Measurements from ENCODE around the gene CABS1.

The CABS1 gene

DNA sequence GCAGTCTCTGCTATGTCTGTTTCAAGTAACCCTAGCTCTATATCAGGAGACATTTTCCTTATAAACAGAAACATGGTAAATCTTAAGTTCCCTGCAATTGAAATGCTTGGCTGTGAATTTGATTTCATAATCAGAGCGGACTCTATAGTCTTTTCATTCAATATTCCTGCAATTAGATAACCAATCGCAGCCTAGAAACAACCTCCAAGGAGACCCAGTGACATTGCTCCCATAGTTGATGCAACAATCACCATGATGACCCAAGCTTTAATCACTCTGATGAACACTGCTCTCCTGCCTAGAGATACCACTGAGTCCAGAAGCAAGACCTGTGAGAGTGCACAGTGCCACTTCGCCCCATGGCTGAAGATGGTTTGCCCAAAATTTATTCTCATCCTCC, at the start of gene CABS1:
Gene CABS1, plus strand, starts transcription at position 301 of the 400 bp plus-strand sequence. Its CDS starts 59 bp downstream, at position 360.
- DNase-seq (ENCODE audit: extremely low spot score, insufficient read length, low read depth), result no peak
- no peak for FAIRE-seq

DNA sequence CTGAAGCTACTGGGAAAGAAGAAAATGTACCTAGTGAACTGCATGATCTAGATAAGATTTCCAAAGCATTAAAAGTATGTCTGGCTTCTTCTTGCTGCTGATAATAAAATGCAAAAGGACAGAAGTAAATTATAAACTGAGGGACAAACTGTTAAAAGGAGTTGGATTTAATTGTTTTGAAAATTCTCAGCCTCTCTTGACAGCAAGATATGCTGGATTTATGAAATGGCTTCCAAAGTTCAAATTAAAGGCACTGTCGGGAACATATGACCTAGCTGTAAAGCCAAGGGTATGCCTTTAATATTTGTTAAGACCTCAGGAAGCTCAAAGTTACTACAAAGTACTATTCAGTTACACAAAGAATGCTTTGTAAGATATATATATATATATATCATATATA, 46.1 kb upstream of the CABS1 start:
- DNase-seq (ENCODE audit: extremely low spot score, insufficient read length, low read depth), result no peak
- no peak for FAIRE-seq

DNA sequence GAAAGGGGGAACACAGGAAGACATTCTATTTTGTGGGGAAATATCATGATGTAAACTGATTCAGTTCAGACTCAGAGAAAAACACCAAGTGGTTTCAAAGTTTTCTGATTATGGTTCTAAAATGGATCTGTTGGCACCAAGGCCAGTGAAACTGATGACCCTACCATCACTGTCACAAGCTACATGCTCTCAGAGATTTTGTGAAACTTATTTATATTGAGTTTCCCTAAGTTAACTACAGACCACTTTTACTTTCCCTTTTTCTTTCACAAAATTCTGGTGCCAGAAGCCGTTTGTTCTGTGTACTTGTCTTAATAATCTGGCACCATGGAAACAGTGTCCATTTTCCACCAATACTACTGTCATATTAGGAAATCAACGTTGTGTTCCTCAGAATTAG, 43.4 kb upstream of the CABS1 start:
- no peak for DNase-seq (ENCODE audit: extremely low spot score, insufficient read length, low read depth)
- no peak for FAIRE-seq

DNA sequence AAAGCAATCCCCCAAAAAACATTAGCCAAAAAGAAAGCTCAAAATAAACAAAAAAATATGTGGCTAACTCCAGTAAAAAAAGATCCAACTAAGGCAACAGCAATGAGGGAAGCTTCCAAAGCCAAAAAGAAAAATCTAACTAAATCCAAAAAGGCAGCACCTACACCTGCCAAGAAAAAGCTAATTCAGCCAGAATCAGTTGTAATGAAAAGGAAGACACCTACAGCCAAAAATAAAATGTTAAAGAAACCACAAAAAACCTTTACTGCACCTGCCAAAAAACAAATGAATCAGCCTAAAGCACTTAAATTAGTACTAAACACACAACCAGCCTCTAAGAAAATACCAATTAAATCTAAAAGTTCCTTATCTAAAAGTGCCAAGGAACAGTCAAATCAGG, 37.2 kb upstream of the CABS1 start:
- no peak for DNase-seq (ENCODE audit: extremely low spot score, insufficient read length, low read depth)
- no peak for FAIRE-seq

DNA sequence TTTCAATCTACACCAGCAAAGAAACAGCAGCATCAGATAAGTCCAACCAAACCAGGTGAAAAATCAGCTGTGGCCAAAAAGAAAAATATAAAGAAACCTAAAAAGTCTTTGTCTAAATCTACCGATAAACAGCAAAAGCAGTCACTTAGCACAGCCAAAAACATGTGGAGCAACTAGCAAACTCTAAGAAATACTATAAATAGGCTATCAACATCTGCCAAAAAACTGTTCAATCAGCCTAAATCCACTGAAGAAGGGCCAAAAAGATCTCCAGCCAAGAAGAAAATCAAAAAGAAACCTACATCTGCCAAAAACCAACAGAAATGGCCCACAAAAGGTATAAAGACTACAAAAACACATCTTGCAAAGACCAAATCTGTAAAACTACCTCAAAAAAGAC, 36.7 kb upstream of the CABS1 start:
- FAIRE-seq, result no peak
- DNase-seq (ENCODE audit: extremely low spot score, insufficient read length, low read depth), result no peak

DNA sequence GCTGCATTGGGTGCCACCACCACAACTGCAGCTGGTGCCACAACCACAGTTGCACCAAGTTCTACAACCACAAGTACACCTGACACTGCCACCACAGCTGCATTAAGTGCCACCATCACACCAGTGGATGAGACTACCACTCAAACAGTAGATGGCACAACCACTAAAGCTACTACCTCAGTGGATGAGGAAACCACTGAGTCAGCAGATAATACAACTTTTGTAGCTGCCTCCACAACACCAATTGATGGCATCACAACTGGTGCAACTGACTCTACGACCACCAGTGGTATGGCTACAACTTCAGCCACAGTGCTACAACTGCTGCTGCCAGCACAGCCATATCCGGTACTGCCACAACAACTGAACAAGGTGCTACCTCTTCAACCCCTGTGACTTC, 35.1 kb upstream of the CABS1 start:
- FAIRE-seq (no peak), DNase-seq (ENCODE audit: extremely low spot score, insufficient read length, low read depth) (no peak)

DNA sequence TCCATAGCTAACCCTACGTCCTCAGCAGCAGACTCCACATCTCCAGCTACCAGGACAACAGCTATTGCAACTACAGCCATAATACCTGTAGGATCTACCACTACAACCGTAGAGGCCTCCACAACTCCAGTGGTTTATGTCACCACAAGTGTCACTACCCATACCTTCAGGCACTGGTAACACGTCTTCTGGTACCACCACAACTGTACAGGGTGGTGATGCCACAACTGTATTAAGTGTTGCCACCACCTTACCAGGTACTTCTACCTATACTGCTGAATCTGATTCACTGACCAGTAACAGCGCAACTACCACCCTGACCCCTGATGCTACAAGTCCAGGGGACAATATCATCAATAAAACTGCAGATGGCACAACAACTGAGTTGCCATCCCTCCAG, 34.6 kb upstream of the CABS1 start:
- DNase-seq (ENCODE audit: extremely low spot score, insufficient read length, low read depth), result no peak
- FAIRE-seq, result no peak

DNA sequence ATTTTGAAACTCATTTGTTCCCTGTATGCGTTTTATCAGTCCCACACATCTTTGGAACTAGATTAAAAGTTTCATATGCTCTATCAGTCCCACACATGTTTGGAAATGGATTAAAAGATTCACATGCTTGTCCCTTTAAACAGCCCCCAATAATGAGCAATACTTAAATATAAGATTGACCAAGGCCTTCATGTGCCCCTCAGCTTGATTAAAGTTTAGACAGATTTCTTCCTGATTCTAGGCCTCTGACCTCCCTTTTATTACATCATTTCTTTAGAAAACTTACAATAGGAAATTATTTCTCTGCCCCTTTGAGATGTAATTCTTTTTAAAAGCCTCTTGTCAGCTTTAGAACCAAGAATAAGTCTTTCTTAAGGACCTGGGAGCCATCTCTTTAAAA, 31.7 kb upstream of the CABS1 start:
- no peak for FAIRE-seq

DNA sequence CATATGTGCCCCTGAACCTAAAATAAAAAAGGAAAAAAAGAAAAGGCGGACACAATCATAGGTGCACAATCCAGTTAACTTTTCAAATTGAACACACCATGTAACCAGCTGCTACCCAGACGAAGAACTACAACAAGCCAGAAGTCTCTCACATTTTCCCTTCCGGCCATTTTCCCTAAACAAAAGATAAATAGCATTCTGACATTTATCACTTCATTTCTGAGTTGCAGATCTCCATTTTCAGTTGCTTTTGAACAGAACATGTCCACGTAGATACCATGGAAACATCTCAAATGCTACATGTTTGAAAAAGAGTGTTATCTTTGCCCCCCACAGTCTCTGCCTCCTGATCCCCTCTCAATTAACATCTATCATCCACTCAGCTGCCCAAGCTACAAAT, 29.2 kb upstream of the CABS1 start:
- FAIRE-seq (no peak), DNase-seq (ENCODE audit: extremely low spot score, insufficient read length, low read depth) (no peak)

More for the DNA sequence above, 31.7 kb upstream of the CABS1 start:
- no peak for DNase-seq (ENCODE audit: extremely low spot score, insufficient read length, low read depth)

DNA sequence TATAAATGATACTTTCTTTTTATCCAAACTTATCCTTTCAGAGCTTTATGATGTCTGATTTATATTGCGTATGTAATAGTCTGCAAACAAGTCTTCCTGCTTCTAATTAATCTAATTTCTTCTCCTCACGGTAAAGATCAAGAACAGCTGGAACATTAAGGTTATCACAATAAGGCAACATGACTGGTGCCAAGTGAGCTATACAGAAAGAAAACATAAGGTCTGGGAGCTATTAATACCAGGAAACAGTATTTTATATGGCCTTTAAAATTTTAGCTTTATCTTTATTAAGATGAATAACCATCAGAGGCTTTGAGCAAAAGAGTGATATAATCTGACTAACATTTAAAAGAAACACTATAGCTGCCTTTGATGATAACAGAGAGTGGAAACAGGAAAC, 28.7 kb upstream of the CABS1 start:
- DNase-seq (ENCODE audit: extremely low spot score, insufficient read length, low read depth), result no peak
- no peak for FAIRE-seq

DNA sequence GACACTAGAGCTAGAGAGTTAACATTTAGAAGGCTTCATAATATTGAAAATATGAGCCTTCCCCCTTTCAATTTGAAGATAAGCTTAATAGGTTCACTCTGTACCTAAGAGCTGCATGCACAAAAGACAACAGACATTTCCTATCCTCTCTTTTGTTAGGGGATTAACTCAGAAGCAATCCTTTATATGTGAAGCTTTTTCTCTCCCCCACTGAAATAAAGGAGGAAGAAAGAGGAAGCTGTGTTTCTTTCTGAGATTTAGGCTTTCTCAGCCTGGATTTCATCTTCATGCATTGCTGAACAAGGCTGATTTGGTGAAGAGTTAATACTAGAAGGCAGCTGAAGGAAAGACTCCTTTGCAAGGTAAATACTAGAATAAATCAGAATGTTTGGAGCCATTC, 21.0 kb upstream of the CABS1 start:
- DNase-seq (ENCODE audit: extremely low spot score, insufficient read length, low read depth) (no peak), FAIRE-seq (no peak)

DNA sequence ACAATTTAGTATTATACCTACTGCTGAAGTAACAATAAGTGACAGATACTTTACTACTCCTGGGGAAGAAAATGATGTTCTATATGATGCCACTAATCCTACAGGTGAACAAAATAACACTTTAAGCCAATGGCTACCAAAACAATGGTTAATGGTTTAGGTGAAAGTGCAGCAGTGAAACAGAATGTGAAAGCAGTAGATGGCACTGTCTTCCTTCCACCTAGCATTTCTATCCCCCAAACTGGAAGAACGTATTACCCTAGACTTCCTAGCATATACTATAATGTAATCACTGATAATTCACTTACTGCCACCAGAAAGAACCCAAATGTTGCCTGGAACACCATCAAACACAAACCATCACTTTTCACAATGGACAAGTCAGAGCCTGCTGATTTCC, 18.9 kb upstream of the CABS1 start:
- DNase-seq (ENCODE audit: extremely low spot score, insufficient read length, low read depth) (no peak), FAIRE-seq (peak; percentile 18)

DNA sequence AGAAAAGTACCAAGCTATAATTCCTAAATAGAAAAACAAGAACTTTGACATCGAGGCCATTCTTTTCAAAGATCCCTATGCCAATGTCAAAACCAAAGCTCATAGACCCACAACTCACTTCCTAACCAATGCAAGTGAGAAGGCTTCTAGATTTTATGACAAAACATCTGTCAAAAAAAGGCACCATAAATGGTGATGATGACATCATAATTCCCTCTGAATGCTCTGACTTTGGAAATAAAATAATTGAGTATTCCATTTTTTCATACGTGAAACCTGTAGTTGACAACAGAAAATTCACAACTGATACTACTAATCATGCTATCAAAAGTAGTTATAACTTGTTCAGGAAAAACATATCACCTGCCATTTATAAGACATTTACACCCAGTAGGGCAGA, 8.7 kb upstream of the CABS1 start:
- DNase-seq (ENCODE audit: extremely low spot score, insufficient read length, low read depth), result no peak
- FAIRE-seq, result no peak

DNA sequence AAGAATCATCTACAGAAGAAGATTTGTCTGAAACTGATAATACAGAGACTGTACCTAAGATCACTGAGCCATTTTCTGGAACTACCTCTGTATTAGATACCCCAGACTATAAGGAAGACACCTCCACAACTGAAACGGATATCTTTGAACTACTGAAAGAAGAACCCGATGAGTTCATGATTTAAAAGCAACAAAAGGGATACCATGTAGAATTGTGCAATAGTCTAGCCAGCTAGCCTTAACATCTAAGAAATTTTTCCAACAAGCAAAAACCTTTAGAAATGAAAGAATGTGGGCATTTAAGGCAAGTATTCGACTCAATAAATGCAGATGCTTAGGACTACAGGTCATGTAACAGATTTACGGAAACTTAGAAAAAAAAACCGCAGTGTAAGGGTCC, 1.3 kb downstream of the CABS1 start:
- DNase-seq (ENCODE audit: extremely low spot score, insufficient read length, low read depth), result no peak
- FAIRE-seq, result no peak

DNA sequence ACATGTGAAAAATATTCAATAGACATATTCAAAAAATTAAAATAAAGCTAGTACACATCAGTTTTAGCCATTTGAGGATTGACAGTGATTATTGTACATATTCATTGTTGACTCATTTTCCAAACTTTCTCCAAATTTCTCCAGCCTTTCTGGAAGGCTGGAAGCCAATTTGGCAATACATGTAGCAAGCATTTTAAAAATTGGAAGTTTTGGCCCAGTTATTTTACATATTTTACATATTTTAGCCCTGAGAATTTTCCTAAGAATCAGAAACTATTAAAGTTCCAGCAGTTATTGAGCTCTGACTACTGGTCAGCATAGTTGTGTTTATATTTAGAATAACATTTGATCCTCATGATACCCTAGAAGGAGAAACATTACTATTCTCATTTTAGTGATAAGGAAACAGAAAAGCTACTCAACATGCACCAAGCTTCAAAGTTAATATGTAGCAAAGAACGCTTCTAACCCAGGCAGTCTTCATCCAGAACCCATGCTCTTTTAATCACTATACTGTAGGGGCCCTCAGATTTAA, 3.2 kb downstream of the CABS1 start:
- no peak for DNase-seq (ENCODE audit: extremely low spot score, insufficient read length, low read depth)
- FAIRE-seq, result no peak

DNA sequence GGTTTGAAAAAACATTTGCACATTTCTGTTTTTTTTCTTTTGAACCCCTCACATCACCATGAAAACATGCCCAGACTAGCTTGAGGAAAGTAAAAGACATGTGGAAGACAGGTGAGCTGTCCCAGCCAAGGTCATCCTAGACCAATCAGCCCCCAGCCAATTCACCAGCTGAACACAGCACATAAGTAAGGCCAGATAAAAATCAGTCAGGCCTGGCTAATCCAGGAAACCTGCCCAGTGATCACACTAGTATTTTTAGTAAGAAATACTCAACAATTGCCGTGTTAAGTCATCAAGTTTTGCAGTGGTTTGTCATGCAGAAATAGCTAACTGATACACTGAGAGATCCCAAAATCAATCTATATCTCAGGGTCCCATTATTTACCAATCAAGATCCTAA, 21.4 kb downstream of the CABS1 start:
- no peak for DNase-seq (ENCODE audit: extremely low spot score, insufficient read length, low read depth)
- FAIRE-seq, result no peak

DNA sequence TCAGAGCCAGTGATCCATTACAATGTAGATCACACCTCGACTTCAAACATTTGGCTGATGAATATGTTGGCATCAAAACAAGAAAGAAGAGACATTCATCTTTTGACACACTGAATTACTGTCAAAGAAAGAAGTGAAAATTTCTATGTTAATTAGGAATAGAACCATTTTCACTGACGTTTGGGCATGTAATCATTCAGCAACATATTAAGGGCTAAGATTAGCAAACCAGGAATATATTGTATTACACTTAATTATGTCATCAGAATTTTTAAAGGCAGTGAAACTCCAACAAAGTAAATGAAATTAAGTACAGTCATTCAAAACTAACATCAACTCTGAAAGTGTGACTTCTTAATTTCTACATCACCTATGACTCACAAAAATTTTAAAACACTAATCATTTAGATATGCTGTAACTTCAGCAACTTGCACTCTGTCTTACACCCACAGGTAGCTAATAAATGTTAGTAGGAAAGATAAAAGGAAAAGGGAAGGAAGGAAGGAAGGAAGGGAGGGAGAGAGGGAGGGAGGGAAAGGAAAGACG, 24.4 kb downstream of the CABS1 start:
- no peak for DNase-seq (ENCODE audit: extremely low spot score, insufficient read length, low read depth)
- no peak for FAIRE-seq

DNA sequence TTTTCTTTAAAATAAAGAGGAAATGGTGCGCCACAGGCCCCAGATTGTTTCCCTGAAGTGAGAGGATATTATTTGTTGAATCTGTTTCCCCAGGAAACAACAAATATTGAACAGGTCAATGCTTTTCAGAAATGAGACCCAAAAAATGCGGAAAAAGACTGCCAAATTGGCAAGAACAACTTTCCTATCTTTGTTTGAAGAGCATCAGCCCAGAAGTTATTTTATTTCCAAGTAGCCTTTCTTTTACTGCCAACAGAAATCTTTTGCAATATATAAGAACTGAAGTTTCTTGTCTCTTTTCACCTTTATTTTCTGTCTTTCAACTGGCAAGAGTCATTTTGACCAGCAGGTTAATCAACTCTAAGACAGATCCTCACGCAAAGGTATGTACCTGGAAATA, 25.7 kb downstream of the CABS1 start, which contains the start of gene SMR3A:
Gene SMR3A, plus strand, starts transcription at position 301 of the 400 bp plus-strand sequence. CDS start 1,356 bp downstream, outside the sequence.
- DNase-seq (ENCODE audit: extremely low spot score, insufficient read length, low read depth) (no peak), FAIRE-seq (no peak)

DNA sequence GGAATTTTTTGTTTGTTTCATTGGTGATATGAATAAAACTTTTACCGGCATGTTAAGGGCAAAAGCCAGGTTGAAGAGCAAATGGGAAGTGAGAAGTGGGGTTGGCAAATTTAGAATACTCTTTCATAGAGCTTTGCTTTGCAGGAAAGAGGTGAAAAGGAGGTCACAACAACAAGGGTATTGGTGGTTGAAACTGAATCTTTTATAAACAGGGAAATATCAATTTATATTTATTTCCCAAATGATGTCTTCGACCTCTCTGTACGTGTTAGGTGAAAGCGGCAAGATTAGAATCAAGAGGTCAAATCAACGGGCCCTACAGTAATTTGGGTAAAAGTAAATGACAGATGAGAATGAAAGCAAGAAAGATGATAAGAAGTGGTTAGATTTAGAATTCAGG, 29.2 kb downstream of the CABS1 start:
- no peak for FAIRE-seq
- no peak for DNase-seq (ENCODE audit: extremely low spot score, insufficient read length, low read depth)

DNA sequence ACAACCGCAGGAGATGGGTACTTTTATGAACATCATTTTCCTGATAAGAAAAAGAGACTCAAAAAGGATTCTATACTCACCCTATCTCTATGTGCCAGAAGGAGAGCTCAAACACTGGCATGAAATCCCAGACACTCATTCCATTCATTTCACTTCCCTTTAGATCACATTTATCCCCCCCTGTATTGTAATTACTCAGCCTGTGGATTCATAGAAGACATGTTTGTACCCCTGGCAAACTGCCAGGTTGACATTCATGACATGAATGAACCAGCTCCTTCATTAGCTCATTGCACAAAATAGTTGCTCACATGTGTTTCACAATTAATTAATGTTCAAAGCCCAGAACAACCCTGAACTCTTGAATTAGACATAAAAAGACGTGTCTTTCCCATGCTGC, 30.7 kb downstream of the CABS1 start:
- FAIRE-seq, result no peak

DNA sequence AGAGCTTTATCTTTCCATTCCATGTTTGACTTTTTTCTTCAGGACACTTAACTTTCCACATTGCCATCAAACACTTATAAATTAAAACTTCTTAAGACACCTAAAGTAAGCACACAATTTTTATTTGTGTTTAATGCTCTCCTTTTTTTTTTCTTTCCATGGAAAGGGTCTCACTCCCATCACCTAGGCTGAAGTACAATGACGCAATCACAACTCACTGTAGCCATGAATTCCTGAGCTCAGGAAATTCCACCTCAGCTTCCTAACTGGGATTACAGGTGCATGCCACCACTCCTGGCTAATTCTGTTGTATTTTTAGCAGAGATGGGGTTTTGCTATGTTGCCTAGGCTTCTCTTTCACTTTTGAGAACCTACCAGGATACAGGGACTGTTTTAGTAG, 33.0 kb downstream of the CABS1 start:
- DNase-seq (ENCODE audit: extremely low spot score, insufficient read length, low read depth), result no peak
- no peak for FAIRE-seq

More for the DNA sequence above, 30.7 kb downstream of the CABS1 start:
- no peak for DNase-seq (ENCODE audit: extremely low spot score, insufficient read length, low read depth)

DNA sequence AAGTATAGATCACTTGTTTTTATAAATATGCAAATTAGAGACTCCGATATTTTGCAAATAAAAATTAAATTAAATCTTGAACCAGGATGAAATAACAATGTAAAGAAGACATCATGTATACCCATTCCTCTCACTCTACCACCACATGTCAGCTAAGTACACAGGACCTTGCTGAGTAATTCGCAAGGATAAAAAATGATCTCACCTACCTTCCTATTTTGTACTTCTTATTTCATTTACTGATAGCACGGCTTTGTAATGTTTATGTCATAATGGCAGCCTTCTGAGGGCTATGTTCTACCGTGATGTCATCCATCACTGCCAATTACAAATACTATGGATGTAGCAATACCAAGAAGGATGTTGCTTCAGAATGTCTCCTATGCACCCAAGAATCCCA, 37.2 kb downstream of the CABS1 start:
- no peak for DNase-seq (ENCODE audit: extremely low spot score, insufficient read length, low read depth)
- FAIRE-seq, result no peak
